GM19351 (cell line): ENCODE data around the gene ADAMTS10.
"Not testable (repeated sequence)": the region's sequence is repeated elsewhere in the genome, so short reads cannot be mapped to it uniquely, and the experiment has no call there.

Experiments used
- ATAC-seq: cut with Tn5 transposase; IDR thresholded peaks from one replicate; pipeline ENCODE4 v1.9.1; 2021; ENCODE audit warnings: mild to moderate bottlenecking, moderate library complexity; ENCODE audit not compliant: unreplicated experiment

ADAMTS10 gene

DNA sequence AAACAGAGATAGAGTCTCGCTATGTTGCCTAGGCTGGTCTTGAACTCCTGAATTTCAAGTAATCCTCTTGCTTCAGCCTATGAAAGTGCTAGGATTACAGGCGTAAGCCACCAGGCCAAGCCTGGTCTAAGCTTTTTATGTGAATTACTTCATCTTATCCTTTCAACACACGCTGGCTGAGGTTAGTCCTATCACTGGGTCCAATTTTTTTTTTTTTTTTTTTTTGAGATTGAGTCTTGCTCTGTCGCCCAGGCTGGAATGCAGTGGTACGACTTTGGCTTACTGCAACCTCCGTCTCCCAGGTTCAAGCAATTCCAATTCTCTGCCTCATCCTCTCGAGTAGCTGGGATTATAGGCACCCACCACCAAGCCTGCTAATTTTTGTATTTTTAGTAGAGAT is 43.7 kb downstream of the ADAMTS10 start:
- no peak for ATAC-seq

DNA sequence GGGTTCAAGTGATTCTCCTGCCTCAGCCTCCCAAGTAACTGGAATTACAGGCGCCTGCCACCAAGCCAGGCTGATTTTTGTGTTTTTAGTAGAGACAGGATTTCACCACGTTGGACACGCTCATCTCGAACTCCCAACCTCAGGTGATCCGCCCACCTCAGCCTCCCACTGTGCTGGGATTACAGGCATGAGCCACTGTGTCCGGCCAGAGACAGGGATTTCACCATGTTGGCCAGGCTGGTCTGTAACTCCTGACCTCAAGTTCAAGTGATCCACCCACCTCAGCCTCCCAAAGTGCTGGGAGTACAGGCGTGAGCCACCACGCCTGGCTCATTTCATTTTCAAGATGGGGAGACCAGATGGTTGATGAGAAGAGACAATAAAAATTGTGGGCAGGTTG is 45.6 kb downstream of the ADAMTS10 start:
- not testable (repeated sequence) for ATAC-seq

DNA sequence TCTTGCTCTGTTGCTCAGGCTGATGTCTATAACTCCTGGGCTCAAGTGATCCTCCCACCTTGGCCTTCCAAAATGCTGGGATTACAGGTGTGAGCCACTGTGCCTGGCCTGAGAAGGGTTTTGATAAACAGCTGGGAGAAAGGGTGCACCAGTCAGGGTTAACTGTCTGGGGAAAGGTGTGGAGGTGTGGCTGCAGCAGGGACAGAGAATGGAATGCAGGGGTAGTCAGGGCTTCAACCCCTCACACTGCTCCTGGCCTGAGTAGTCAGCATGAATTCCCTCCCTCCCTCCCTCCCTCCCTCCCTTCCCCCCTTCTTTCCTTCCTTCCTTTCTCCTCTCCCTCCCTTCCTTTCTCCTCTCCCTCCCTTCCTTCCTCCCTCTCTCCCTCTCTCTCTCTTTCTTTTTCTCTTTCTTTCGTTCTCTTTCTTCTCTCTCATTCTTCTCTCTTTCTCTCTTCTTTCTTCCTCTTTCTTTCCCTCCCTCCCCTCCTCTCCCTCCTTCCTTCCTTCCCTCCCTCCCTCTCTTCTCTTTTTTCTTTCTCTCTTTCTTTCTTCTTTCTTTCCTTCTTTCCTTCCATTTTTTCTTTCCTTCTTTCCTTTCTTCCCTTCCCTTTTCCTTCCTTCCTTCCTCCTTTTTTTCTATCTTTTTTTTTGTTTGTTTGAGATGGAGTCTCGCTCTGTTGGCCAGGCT is 49.3 kb downstream of the ADAMTS10 start:
- no peak for ATAC-seq

DNA sequence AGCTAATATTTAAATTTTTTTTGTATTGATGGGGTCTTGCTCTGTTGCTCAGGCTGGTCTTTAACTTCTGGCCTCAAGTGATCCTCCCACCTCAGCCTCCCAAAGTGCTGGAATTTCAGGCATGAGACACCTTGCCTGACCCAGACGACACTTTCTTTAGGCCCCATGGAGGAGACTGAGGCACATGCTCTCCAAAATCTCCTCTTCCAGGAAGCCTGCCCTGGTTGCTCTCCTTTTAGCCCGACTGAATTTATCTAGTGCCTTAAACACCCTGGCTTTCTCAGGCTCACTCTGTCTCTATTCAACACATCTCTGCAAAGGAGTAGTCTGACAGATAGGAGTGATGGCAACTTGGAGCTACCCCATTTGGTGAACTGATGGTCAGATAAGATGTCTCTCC is 52.2 kb downstream of the ADAMTS10 start:
- no peak for ATAC-seq

DNA sequence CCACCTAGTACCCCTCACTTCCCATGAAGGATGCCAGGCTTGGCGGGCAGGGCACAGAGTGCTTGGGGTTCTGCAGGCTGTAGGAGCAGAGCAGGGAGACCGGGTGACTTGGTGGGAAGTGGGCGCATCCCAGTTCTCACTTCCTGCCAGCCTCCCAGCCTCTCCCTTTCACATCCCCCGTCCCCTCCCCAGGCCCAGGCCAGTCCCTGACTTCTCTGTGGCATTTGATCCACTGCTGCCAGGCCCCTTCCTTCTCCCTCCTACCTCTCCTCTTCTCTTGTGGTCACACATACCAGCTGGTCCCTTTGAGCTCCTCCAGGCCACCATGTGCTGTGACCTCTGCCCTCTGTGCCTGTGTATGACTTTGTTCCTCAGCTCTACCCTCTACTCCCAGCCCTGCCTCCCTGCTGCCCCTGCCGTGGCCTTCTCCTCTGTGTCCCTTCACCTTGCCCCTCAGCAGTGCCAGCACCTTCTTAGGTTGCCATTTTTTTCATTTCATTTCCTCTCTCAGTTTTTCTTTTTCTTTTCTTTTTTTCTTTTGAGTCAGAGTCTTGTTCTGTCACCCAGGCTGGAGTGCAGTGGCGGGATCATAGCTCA is 52.8 kb downstream of the ADAMTS10 start:
- ATAC-seq, result no peak

DNA sequence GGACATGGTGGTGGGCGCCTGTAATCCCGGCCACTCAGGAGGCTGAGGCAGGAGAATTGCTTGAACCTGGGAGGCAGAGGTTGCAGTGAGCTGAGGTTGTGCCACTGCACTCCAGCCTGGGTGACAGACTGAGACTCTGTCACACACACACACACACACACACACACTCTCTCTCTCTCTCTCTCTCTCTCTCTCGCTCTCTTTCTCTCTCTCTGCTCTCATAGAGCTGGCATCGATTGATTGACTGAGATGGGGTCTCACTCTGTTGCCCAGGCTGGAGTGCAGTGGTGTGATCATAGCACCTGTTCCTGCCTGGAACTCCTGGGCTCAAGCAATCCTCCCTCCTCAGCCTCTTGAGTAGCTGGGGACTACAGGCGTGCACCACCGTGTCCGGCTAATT is 56.8 kb downstream of the ADAMTS10 start:
- not testable (repeated sequence) for ATAC-seq

DNA sequence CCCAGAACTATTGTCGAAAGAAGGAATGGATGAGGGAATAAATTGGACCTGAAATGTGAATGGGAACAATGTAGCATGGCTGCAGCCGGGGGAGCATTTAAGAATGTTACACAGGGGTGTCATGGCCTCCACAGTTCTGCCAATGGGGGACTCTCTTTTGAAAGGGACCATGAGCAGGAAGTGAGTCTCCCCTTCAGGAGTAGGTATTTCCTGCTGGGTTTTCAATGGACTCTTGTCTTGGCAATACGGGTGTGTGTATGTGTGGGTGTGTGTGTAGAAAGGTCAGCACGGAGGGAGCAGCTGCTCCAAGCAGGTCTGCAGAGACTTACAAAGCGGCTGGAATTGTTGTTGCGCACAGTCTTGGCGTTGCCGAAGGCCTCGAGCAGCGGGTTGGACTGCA is 57.7 kb downstream of the ADAMTS10 start:
- no peak for ATAC-seq

DNA sequence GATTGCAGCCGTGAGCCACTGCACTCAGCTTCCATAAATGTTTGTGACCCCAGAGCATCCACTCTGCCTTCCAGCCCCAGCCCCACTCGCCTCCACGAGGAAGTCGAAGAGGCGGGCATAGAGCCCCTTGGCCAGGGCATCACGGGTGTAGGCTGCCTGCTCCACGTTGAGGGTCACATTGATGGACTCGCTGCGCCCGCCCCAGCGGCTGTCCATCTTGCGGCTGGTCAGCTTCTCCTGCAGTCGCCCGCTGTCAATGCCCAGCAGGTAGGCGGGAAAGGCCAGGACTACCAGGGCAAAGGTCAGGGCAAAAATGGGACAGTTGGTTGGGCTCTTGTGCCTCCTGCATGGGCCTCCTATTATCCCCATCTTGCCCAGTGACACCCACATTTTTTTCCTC is 60.4 kb downstream of the ADAMTS10 start:
- ATAC-seq, result no peak

DNA sequence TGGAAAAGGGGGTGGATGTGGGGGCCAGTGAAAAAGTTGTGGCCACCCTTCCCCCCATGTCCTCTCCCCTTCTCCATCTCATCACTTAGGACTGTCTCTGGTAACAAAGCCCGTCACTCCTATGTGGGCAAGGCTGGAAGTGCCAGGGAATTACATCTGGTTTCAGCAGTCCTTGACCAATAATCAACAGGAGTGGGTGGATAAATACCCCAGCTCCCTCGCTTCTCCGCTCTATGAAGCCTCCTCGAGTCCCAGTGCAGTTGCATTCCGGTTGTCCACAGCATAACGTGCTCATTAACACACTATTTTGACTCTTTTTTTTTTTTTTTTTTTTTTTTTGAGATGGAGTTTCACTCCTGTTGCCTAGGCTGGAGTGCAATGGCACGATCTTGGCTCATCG is 64.8 kb downstream of the ADAMTS10 start:
- ATAC-seq, result no peak

DNA sequence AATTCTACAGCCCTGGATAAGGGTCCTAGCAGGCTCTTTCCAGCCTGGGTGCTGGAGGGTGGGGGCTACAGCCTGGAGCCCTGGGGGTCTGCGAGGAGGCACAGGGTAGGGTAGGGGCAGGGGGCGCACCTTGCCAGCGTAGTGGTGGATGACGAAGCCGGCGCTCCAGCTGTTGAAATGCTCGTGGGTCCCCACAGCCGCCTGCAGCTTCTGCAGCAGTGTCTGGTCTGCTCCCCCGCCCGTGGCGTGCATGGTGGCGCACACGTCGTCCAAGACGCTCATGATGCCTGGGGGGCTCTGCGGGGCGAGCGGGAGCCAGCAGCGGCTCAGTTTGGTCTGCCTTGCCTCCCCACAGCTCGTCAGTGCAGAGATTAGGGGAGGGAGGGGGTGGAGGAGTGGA is 66.3 kb downstream of the ADAMTS10 start:
- ATAC-seq, result no peak

DNA sequence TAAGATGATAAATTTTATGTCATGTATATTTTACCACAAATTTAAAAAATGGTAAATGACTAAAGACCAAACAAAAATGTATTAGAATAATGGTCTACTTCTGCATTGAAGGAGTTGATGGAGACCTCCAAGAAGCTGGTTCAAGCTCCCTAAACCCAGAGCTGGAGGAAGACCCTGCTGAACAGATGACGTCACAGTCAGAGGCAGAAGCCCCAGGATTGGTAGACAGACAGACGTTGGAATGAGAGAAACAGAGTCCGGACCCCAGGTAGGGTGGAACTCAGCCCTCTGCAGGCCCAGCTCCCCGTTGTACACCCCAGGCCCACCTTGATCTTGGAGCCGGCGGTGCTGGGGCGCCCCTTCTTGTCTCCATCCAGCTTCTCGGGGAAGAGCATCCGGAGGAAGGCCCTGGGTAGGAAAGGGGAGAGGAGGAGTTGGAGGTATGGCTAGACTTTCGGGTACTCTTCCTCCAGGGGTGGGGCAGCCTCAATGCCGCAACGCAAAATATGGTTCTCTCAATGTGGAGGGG is 70.8 kb downstream of the ADAMTS10 start:
- no peak for ATAC-seq

DNA sequence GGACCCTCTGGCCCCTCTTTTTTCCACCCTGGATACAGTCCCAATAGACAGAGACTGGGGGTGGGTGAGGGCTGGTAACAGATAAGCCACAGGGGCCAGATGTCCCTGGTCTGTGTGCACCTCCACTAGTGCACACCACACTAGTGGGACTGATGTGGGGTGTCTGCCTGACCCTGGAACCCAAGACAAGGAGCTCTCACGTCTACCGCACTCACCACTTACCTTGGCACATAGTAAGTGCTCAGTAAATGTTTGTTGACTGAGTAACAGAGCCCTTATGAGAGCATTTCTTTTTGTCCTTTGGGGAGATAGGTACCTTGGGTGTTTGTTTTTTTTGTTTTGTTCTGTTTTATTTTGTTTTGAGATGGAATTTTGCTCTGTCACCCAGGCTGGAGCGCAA is 73.4 kb downstream of the ADAMTS10 start:
- no peak for ATAC-seq

DNA sequence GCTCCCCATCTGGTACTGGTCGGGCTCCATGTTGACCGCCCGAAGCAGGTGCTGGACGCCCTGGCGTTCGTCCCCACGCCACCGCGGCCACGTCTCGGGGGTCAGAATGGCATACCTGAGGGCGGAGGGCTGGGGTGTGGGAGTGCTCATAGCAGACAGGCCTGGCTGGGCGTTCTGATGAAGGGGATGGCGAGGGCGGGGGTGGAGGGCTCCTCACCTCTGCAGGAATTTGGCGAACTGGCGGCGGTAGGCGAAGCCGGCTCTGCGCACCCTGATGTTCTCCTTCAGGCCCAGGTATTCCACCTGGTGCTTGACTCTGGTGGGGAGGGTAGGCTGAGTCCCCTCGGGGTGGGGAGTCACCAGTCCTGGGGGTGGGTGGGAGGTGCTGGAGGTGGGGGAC is 74.2 kb downstream of the ADAMTS10 start:
- ATAC-seq, result no peak

DNA sequence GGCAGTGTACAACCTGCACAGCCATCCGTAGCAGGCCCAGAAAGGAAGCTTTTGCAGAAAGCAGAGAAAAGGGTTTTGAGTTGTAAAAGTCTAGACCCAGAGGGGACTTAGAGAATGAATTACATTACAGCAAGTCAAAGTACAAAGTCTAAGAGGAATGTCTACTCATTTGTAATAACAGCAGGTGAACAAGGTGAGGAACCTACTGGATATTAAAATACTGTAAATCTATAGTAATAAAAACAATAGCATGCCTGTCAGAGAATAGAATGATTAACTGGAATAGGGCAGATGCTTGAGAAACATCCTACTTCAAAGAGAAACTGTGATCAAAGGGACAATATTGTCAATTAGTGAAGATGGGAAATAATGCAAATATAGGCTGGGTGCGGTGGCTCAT is 78.3 kb downstream of the ADAMTS10 start:
- ATAC-seq, result no peak

DNA sequence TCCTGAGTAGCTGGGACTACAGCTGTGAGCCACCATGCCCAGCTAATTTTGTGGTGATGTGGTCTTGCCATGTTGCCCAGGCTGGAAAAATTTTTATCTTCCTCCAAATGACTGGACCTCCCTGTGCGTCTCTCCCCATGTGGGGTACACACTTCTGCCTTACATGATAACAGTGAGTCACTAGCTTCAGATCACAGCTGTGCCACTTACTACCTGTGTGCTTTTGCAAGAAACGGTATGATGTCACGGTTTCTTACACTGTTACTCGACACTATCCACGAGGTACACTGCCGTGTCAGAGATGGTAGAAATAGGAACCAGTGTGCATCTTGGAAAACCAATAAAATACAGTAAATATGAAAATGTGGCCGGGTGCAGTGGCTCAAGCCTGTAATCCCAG is 79.0 kb downstream of the ADAMTS10 start:
- no peak for ATAC-seq
